ENCODE data around the gene FGR. TPM values are rescaled to one million over a fixed set of nuclear protein-coding genes. Genes with fewer than 3 reads are reported as not detected.

The FGR gene
- total and polyA plus RNA-seq, 2 of the 13 experiments (the other 11 are each of a cell fraction or from before 2014, with no cell fraction given) = not detected

DNA sequence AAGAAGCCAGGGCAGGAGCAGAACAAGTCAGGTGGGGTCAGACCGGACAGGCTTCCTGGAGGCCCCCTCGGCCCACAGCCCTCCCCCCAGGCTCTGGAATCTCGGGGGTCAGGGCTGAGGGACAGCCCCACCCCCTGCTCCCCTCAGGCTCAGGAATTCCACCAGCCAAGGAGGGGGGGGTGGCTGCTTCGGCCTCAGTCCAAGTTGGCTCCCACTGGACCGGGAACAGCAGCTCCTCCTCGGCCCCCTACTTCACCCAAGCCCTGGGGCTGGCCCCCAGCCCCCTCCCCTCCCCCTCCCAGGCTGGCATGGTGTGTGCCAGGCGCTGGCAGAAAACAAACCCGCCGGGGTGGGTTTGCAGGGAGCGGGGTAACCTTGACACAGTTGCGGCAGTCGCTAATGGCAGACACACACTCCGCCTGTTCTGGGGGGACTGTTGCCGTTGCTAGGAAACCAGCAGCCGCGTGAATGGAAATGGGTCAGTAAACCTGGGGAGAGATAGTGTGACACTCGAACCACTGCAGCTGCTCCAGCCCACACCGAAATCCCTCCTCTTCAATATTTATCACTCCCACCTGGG lies 63.5 kb downstream of the FGR start (continued):
- TF ChIP-seq EP300 (IDR thresholded peaks at IDR 0.05; ENCODE audit: low read depth in 2 of 2, low read length in 2 of 2) (no peak), EP300 (CRISPR knock-in tag; IDR thresholded peaks at IDR 0.05; ENCODE audit: borderline replicate concordance) (no peak), ZSCAN29 (CRISPR knock-in tag; conservative IDR thresholded peaks at IDR 0.05) (no peak), GLI4 (CRISPR knock-in tag; IDR thresholded peaks at IDR 0.05; ENCODE audit: borderline replicate concordance) (no peak), ZNF761 (CRISPR knock-in tag; conservative IDR thresholded peaks at IDR 0.05) (no peak), ZNF260 (CRISPR knock-in tag; IDR thresholded peaks at IDR 0.05; ENCODE audit: borderline replicate concordance, low read depth) (no peak), AGO2 (optimal IDR thresholded peaks at IDR 0.05; ENCODE audit: low read depth, low read length) (no peak), SP1 (IDR thresholded peaks at IDR 0.05) (no peak), SP1 (CRISPR knock-in tag; IDR thresholded peaks at IDR 0.05) (no peak), TSC22D2 (CRISPR knock-in tag; IDR thresholded peaks at IDR 0.05; ENCODE audit: borderline replicate concordance) (no peak), TEAD3 (CRISPR knock-in tag; optimal IDR thresholded peaks at IDR 0.05; ENCODE audit: borderline replicate concordance) (peak; percentile 20), NFYB (CRISPR knock-in tag; IDR thresholded peaks at IDR 0.05) (no peak), ZSCAN25 (CRISPR knock-in tag; IDR thresholded peaks at IDR 0.05) (no peak), ZFP37 (CRISPR knock-in tag; IDR thresholded peaks at IDR 0.05; ENCODE audit: borderline replicate concordance) (no peak), ZNF629 (CRISPR knock-in tag; conservative IDR thresholded peaks at IDR 0.05) (no peak), HNRNPL (IDR thresholded peaks at IDR 0.05; ENCODE audit: low read depth, low read length) (peak; percentile 86), ZFYVE20 (CRISPR knock-in tag; IDR thresholded peaks at IDR 0.05; ENCODE audit: borderline replicate concordance, low read depth) (no peak), ZNF326 (CRISPR knock-in tag; IDR thresholded peaks at IDR 0.05; ENCODE audit: borderline replicate concordance) (no peak)
- TF ChIP-seq, protein P1, sequence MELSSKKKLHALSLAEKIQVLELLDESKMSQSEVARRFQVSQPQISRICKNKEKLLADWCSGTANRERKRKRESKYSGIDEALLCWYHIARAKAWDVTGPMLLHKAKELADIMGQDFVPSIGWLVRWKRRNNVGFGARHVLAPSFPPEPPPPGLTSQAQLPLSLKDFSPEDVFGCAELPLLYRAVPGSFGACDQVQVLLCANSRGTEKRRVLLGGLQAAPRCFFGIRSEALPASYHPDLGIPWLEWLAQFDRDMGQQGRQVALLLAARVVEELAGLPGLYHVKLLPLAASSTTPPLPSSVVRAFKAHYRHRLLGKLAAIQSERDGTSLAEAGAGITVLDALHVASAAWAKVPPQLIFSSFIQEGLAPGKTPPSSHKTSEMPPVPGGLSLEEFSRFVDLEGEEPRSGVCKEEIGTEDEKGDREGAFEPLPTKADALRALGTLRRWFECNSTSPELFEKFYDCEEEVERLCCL (CRISPR knock-in tag; IDR thresholded peaks at IDR 0.05; ENCODE audit: borderline replicate concordance) = no peak
- TF ChIP-seq, protein P2, sequence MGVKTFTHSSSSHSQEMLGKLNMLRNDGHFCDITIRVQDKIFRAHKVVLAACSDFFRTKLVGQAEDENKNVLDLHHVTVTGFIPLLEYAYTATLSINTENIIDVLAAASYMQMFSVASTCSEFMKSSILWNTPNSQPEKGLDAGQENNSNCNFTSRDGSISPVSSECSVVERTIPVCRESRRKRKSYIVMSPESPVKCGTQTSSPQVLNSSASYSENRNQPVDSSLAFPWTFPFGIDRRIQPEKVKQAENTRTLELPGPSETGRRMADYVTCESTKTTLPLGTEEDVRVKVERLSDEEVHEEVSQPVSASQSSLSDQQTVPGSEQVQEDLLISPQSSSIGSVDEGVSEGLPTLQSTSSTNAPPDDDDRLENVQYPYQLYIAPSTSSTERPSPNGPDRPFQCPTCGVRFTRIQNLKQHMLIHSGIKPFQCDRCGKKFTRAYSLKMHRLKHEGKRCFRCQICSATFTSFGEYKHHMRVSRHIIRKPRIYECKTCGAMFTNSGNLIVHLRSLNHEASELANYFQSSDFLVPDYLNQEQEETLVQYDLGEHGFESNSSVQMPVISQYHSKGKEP (CRISPR knock-in tag; IDR thresholded peaks at IDR 0.05) = no peak
- TF ChIP-seq, protein P3, sequence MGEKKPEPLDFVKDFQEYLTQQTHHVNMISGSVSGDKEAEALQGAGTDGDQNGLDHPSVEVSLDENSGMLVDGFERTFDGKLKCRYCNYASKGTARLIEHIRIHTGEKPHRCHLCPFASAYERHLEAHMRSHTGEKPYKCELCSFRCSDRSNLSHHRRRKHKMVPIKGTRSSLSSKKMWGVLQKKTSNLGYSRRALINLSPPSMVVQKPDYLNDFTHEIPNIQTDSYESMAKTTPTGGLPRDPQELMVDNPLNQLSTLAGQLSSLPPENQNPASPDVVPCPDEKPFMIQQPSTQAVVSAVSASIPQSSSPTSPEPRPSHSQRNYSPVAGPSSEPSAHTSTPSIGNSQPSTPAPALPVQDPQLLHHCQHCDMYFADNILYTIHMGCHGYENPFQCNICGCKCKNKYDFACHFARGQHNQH (CRISPR knock-in tag; IDR thresholded peaks at IDR 0.05) = peak; percentile 92; the same call in 1 of the 2 replicates
- TF ChIP-seq, protein P4, sequence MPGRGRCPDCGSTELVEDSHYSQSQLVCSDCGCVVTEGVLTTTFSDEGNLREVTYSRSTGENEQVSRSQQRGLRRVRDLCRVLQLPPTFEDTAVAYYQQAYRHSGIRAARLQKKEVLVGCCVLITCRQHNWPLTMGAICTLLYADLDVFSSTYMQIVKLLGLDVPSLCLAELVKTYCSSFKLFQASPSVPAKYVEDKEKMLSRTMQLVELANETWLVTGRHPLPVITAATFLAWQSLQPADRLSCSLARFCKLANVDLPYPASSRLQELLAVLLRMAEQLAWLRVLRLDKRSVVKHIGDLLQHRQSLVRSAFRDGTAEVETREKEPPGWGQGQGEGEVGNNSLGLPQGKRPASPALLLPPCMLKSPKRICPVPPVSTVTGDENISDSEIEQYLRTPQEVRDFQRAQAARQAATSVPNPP (CRISPR knock-in tag; IDR thresholded peaks at IDR 0.05) = no peak
- TF ChIP-seq, protein P5, sequence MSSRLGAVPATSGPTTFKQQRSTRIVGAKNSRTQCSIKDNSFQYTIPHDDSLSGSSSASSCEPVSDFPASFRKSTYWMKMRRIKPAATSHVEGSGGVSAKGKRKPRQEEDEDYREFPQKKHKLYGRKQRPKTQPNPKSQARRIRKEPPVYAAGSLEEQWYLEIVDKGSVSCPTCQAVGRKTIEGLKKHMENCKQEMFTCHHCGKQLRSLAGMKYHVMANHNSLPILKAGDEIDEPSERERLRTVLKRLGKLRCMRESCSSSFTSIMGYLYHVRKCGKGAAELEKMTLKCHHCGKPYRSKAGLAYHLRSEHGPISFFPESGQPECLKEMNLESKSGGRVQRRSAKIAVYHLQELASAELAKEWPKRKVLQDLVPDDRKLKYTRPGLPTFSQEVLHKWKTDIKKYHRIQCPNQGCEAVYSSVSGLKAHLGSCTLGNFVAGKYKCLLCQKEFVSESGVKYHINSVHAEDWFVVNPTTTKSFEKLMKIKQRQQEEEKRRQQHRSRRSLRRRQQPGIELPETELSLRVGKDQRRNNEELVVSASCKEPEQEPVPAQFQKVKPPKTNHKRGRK (CRISPR knock-in tag; IDR thresholded peaks at IDR 0.05) = no peak
